ENCODE data around the gene FAM110A. TPM values are rescaled to one million over a fixed set of nuclear protein-coding genes. Genes with fewer than 3 reads are reported as not detected.

FAM110A gene
- total and polyA plus RNA-seq, 9 of the 15 experiments (the other 6 are each of a cell fraction or from before 2014, with no cell fraction given): 0.73 to 15.5 (median 3.6) TPM

DNA sequence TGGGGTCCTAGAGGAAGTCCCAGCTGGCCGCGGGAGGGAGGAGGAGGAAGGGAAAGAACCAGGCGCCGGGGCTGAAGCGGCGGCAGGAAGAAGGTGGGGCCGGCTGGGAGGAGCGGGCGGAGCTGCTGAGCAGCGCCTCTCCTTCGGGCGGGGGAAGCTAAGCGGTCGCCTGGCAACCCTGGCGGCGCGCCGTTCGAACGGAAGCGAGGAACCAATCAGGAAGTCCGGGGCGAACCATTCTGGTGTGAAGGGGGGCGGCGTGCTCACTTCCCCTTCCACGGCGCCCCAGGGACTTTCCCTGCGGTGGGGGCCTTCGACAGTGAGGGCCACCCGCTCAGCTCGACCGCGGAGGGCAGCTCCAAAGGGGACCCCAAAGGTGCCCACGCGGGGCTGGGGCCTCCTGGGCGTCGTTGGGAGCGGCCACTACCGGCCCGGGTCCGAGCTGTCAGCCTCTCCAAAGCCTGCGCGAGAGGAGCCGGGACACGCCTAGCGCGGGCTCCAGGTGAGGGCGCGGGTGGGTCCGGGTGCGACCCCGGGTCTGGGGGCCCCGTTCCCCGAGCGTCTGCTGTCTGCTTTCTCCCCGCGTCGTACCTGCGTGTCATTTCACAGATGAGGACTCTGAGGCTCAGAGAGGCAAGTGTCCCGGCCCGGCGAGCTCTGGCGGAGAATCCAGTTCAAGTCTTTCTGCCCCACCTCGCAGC, at the start of gene FAM110A (continued):
- TF ChIP-seq, protein P1, sequence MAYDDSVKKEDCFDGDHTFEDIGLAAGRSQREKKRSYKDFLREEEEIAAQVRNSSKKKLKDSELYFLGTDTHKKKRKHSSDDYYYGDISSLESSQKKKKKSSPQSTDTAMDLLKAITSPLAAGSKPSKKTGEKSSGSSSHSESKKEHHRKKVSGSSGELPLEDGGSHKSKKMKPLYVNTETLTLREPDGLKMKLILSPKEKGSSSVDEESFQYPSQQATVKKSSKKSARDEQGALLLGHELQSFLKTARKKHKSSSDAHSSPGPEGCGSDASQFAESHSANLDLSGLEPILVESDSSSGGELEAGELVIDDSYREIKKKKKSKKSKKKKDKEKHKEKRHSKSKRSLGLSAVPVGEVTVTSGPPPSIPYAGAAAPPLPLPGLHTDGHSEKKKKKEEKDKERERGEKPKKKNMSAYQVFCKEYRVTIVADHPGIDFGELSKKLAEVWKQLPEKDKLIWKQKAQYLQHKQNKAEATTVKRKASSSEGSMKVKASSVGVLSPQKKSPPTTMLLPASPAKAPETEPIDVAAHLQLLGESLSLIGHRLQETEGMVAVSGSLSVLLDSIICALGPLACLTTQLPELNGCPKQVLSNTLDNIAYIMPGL (CRISPR knock-in tag; IDR thresholded peaks at IDR 0.05): no peak
- TF ChIP-seq MAZ (CRISPR knock-in tag; conservative IDR thresholded peaks at IDR 0.05 in 1 of 2, IDR thresholded peaks at IDR 0.05 in 1 of 2) (peak; percentile 93 to 96), BRD4 (IDR thresholded peaks at IDR 0.05) (no peak), PTBP1 (IDR thresholded peaks at IDR 0.05; ENCODE audit: low read depth, low read length) (no peak), TBP (optimal IDR thresholded peaks at IDR 0.05; ENCODE audit: low read depth, low read length) (peak; percentile 15), CXXC5 (CRISPR knock-in tag; IDR thresholded peaks at IDR 0.05) (peak; percentile 74), CHD1 (IDR thresholded peaks at IDR 0.05; ENCODE audit: low read length) (no peak), DIDO1 (tag; IDR thresholded peaks at IDR 0.05; ENCODE audit: low read depth) (no peak), KAT8 (IDR thresholded peaks at IDR 0.05; ENCODE audit: low read depth) (no peak), SRSF3 (IDR thresholded peaks at IDR 0.05; ENCODE audit: insufficient read depth, low read length) (no peak), NFE2 (IDR thresholded peaks at IDR 0.05; ENCODE audit: low read depth) (no peak), EHMT2 (IDR thresholded peaks at IDR 0.05) (no peak), POLR2A (conservative IDR thresholded peaks at IDR 0.05) (peak; percentile 66)
- TF ChIP-seq, protein P2, sequence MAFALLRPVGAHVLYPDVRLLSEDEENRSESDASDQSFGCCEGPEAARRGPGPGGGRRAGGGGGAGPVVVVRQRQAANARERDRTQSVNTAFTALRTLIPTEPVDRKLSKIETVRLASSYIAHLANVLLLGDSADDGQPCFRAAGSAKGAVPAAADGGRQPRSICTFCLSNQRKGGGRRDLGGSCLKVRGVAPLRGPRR (CRISPR knock-in tag; IDR thresholded peaks at IDR 0.05): no peak
- TF ChIP-seq, protein P3, sequence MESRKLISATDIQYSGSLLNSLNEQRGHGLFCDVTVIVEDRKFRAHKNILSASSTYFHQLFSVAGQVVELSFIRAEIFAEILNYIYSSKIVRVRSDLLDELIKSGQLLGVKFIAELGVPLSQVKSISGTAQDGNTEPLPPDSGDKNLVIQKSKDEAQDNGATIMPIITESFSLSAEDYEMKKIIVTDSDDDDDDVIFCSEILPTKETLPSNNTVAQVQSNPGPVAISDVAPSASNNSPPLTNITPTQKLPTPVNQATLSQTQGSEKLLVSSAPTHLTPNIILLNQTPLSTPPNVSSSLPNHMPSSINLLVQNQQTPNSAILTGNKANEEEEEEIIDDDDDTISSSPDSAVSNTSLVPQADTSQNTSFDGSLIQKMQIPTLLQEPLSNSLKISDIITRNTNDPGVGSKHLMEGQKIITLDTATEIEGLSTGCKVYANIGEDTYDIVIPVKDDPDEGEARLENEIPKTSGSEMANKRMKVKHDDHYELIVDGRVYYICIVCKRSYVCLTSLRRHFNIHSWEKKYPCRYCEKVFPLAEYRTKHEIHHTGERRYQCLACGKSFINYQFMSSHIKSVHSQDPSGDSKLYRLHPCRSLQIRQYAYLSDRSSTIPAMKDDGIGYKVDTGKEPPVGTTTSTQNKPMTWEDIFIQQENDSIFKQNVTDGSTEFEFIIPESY (CRISPR knock-in tag; IDR thresholded peaks at IDR 0.05): 0 out of 2 replicates have a peak, but pooled peaks have one; percentile 1
- TF ChIP-seq, protein P4, sequence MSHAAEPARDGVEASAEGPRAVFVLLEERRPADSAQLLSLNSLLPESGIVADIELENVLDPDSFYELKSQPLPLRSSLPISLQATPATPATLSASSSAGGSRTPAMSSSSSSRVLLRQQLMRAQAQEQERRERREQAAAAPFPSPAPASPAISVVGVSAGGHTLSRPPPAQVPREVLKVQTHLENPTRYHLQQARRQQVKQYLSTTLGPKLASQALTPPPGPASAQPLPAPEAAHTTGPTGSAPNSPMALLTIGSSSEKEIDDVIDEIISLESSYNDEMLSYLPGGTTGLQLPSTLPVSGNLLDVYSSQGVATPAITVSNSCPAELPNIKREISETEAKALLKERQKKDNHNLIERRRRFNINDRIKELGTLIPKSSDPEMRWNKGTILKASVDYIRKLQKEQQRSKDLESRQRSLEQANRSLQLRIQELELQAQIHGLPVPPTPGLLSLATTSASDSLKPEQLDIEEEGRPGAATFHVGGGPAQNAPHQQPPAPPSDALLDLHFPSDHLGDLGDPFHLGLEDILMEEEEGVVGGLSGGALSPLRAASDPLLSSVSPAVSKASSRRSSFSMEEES (CRISPR knock-in tag; IDR thresholded peaks at IDR 0.05): no peak
- TF ChIP-seq, protein P5, sequence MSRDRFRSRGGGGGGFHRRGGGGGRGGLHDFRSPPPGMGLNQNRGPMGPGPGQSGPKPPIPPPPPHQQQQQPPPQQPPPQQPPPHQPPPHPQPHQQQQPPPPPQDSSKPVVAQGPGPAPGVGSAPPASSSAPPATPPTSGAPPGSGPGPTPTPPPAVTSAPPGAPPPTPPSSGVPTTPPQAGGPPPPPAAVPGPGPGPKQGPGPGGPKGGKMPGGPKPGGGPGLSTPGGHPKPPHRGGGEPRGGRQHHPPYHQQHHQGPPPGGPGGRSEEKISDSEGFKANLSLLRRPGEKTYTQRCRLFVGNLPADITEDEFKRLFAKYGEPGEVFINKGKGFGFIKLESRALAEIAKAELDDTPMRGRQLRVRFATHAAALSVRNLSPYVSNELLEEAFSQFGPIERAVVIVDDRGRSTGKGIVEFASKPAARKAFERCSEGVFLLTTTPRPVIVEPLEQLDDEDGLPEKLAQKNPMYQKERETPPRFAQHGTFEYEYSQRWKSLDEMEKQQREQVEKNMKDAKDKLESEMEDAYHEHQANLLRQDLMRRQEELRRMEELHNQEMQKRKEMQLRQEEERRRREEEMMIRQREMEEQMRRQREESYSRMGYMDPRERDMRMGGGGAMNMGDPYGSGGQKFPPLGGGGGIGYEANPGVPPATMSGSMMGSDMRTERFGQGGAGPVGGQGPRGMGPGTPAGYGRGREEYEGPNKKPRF (IDR thresholded peaks at IDR 0.05; ENCODE audit: low read depth, low read length): no peak
- TF ChIP-seq, protein P6, sequence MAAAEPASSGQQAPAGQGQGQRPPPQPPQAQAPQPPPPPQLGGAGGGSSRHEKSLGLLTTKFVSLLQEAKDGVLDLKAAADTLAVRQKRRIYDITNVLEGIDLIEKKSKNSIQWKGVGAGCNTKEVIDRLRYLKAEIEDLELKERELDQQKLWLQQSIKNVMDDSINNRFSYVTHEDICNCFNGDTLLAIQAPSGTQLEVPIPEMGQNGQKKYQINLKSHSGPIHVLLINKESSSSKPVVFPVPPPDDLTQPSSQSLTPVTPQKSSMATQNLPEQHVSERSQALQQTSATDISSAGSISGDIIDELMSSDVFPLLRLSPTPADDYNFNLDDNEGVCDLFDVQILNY (CRISPR knock-in tag; IDR thresholded peaks at IDR 0.05): no peak
